Heart left ventricle (tissue), 13 donors: ENCODE results near the gene ELFN1.

ENCODE experiments used
- CTCF ChIP-seq, 12 donors: fragments of 200-600 bp; sonication (generic) in 4 of 12; IDR thresholded peaks; one replicate each; pipeline versions ENCODE4 v1.5.0 to v1.8.0; 2018 to 2022; ENCODE audit warnings: antibody characterized with exemption in 12 of 12, mild to moderate bottlenecking in 5 of 12
- POLR2A ChIP-seq, 2 donors: fragments of 450-650 bp; IDR thresholded peaks; one replicate each; pipeline ENCODE4 v1.6.1; 2017; ENCODE audit warnings: antibody characterized with exemption in 2 of 2, mild to moderate bottlenecking in 2 of 2, moderate library complexity in 2 of 2
- donor health status: ischemic (EF 13 %, LVEDD 7.1; RV severe dilation, severe dysfunction).
- donor health status: DM: no; HTN: yes; CAD: no.
- donor health status: DM: no; HTN: no; CAD: no.
- donor health status: ischemic (EF 25% LVEDD 6.9; RV normal size, moderate dysfunction).
- donor health status: ischemic (EF 25% LVEDD 5.7; RV mildly dilated, moderate dysfunction).
- donor health status: ischemic (EF 35%, LVEDD 5.7; RV mildly dilated, moderate dysfunction).
- donor health status: nonischemic (EF 11% LVEDD 7.7; RV severe dilation, severe dysfunction).
- donor health status: DM: yes; HTN: yes; CAD: no.
- donor health status: PGD.
- donor health status: ischemic (EF 29% LVEDD 5.4; RV normal size, mild dysfunction).
- donor health status: nonischemic (EF 23%, LVEDD 6.1; RV moderate dilation, normal function).

- TF ChIP-seq POLR2A (IDR thresholded peaks at IDR 0.05) = no peak
- TF ChIP-seq CTCF (IDR thresholded peaks at IDR 0.05) = no peak
These were observed 92.3 kb downstream of the ELFN1 start for GRCh38 chr7:1762238-1762945.
